ENCODE data around the gene SDHAF3.

DNA sequence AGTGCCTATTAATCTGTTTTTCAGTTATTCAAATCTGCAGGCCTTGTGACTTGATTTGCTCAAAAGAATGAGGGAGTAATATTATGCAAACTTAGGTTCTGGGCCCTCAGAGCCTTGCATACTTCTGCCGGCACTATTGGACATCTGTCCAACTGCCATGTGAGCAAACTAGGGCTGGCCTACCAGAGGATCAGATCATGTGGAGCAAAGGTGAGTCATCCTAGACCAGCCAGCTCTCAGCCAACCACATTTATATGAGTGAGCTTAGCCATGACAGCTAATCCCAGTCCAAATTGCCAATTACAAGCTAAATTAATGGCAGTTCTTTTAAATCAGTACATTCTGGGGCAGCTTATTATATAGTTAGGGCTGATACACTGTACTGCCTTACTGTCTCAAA, 69.6 kb downstream of the SDHAF3 start:
- TF ChIP-seq, protein P1, sequence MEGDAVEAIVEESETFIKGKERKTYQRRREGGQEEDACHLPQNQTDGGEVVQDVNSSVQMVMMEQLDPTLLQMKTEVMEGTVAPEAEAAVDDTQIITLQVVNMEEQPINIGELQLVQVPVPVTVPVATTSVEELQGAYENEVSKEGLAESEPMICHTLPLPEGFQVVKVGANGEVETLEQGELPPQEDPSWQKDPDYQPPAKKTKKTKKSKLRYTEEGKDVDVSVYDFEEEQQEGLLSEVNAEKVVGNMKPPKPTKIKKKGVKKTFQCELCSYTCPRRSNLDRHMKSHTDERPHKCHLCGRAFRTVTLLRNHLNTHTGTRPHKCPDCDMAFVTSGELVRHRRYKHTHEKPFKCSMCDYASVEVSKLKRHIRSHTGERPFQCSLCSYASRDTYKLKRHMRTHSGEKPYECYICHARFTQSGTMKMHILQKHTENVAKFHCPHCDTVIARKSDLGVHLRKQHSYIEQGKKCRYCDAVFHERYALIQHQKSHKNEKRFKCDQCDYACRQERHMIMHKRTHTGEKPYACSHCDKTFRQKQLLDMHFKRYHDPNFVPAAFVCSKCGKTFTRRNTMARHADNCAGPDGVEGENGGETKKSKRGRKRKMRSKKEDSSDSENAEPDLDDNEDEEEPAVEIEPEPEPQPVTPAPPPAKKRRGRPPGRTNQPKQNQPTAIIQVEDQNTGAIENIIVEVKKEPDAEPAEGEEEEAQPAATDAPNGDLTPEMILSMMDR (IDR thresholded peaks at IDR 0.05), result no peak
- no peak for TF ChIP-seq POLR2A (IDR thresholded peaks at IDR 0.05)
